WTC11 (cell line): Measurements from ENCODE around the gene PSMD6.

Experiments used
- CTCF ChIP-seq: fragments of 200-600 bp; IDR thresholded peaks from 2 replicates; pipeline ENCODE4 v1.8.0; 2022; ENCODE audit warnings: antibody characterized with exemption
- NFE2L1 ChIP-seq: sonication (generic); formaldehyde crosslinking; IDR thresholded peaks from 2 replicates; pipeline ENCODE4 v1.8.1; 2023; ENCODE audit warnings: missing genetic modification reagents
- TF ChIP-seq, protein P1 (sequence below): sonication (generic); formaldehyde crosslinking; IDR thresholded peaks from 2 replicates; pipeline ENCODE4 v1.8.1; 2022; ENCODE audit warnings: low read depth, mild to moderate bottlenecking, moderate library complexity, missing genetic modification reagents, borderline replicate concordance

DNA sequence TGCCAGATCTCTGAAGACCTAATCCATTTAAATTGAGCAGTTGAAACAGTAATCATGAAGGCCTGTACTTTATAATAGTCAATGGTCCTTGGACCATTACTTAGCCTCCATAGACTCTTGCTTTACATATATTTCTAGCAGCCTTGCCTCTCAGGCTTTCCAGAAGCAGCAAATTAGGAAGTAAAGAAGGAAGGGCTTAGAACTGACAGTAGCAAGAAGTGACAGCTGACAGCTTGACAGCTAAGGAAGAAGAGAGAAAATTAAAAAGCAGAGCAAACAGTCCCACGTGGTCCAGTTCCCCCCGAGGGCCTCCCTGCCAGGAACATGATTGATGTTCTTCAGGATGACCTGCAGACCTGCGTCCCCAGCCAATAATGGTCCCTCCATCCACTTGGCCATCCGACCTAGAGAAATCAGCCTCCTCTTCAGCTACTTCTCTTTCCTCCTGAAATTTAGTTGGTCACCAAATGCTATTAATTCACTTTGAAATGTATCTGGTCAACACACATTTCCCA lies 15.0 kb upstream of the PSMD6 start:
- TF ChIP-seq NFE2L1 (CRISPR knock-in tag), result no peak
- TF ChIP-seq, protein P1, sequence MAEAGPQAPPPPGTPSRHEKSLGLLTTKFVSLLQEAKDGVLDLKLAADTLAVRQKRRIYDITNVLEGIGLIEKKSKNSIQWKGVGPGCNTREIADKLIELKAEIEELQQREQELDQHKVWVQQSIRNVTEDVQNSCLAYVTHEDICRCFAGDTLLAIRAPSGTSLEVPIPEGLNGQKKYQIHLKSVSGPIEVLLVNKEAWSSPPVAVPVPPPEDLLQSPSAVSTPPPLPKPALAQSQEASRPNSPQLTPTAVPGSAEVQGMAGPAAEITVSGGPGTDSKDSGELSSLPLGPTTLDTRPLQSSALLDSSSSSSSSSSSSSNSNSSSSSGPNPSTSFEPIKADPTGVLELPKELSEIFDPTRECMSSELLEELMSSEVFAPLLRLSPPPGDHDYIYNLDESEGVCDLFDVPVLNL (CRISPR knock-in tag), result no peak
- no peak for TF ChIP-seq CTCF
